ENCODE measurements around the gene AKAP13. TPM values are rescaled to one million over a fixed set of nuclear protein-coding genes. Genes with fewer than 3 reads are reported as not detected.
"Not testable (repeated sequence)": the region's sequence is repeated elsewhere in the genome, so short reads cannot be mapped to it uniquely, and the experiment has no call there.

Gene AKAP13
- total RNA-seq, 2 donors from 2014 or later, result 87.3 to 106 TPM

GRCh38 chr15:85649372-85649771 lies 269.0 kb downstream of the AKAP13 start:
- no peaks in the 10 kb centered on the region for H3K27me3 ChIP-seq
- no peaks in the 10 kb centered on the region for H3K4me1 ChIP-seq
- H3K36me3 ChIP-seq, result peaks cover 4% of the 10 kb centered on the region
- TF ChIP-seq CTCF (IDR thresholded peaks at IDR 0.05), result no peak
- H3K4me3 ChIP-seq, result no peak overlapping the region
- intact Hi-C loops (cut with DNase I), result no loop called here
- no peak overlapping the region for H3K9ac ChIP-seq (ENCODE audit: low read depth in 2 of 2, low read length in 2 of 2)
- H3K27ac ChIP-seq, result peak overlapping the region; percentile 8
- DNase-seq, result no peak
- no peaks in the 10 kb centered on the region for H3K9me3 ChIP-seq

- no peak for TF ChIP-seq CTCF (IDR thresholded peaks at IDR 0.05)
- no peaks in the 10 kb centered on the region for H3K9me3 ChIP-seq
- no peaks in the 10 kb centered on the region for H3K27me3 ChIP-seq
- no peaks in the 10 kb centered on the region for H3K4me1 ChIP-seq
- no peak overlapping the region for H3K27ac ChIP-seq
- no peak for DNase-seq
- no peak overlapping the region for H3K9ac ChIP-seq (ENCODE audit: low read depth in 2 of 2, low read length in 2 of 2)
- peaks cover 4% of the 10 kb centered on the region for H3K36me3 ChIP-seq
- H3K4me3 ChIP-seq, result no peak overlapping the region
- intact Hi-C loops (cut with DNase I), result no loop called here
Observed at GRCh38 chr15:85651548-85651947, 271.1 kb downstream of the AKAP13 start.

GRCh38 chr15:85652457-85652856 lies 272.1 kb downstream of the AKAP13 start:
- no peak overlapping the region for H3K4me3 ChIP-seq
- H3K9me3 ChIP-seq, result no peaks in the 10 kb centered on the region
- H3K27ac ChIP-seq, result no peak overlapping the region
- peaks cover 4% of the 10 kb centered on the region for H3K36me3 ChIP-seq
- intact Hi-C loops (cut with DNase I), result no loop called here
- DNase-seq, result no peak
- TF ChIP-seq CTCF (IDR thresholded peaks at IDR 0.05), result no peak
- H3K4me1 ChIP-seq, result no peaks in the 10 kb centered on the region
- no peak overlapping the region for H3K9ac ChIP-seq (ENCODE audit: low read depth in 2 of 2, low read length in 2 of 2)
- no peaks in the 10 kb centered on the region for H3K27me3 ChIP-seq

- H3K9ac ChIP-seq (ENCODE audit: low read depth in 2 of 2, low read length in 2 of 2), result no peak overlapping the region
- peaks cover 4% of the 10 kb centered on the region for H3K36me3 ChIP-seq
Observed at GRCh38 chr15:85657132-85657531, 276.7 kb downstream of the AKAP13 start.

GRCh38 chr15:85658816-85659215 lies 278.4 kb downstream of the AKAP13 start:
- Histone ChIP-seq H3K27me3 (no peaks in the 10 kb centered on the region), H3K9me3 (no peaks in the 10 kb centered on the region), H3K4me1 (no peaks in the 10 kb centered on the region), H3K36me3 (peaks cover 3% of the 10 kb centered on the region), H3K4me3 (no peak overlapping the region), H3K27ac (no peak overlapping the region), H3K9ac (ENCODE audit: low read depth in 2 of 2, low read length in 2 of 2) (no peak overlapping the region)
- DNase-seq, result no peak
- TF ChIP-seq CTCF (IDR thresholded peaks at IDR 0.05), result no peak
- intact Hi-C loops (cut with DNase I), result no loop called here

More at GRCh38 chr15:85657132-85657531, 276.7 kb downstream of the AKAP13 start:
- no peaks in the 10 kb centered on the region for H3K9me3 ChIP-seq
- no peaks in the 10 kb centered on the region for H3K27me3 ChIP-seq
- no peaks in the 10 kb centered on the region for H3K4me1 ChIP-seq
- no peak overlapping the region for H3K4me3 ChIP-seq
- DNase-seq, result no peak
- intact Hi-C loops (cut with DNase I), result no loop called here
- no peak overlapping the region for H3K27ac ChIP-seq
- TF ChIP-seq CTCF (IDR thresholded peaks at IDR 0.05), result no peak

GRCh38 chr15:85661859-85662258 lies 281.5 kb downstream of the AKAP13 start:
- Histone ChIP-seq H3K27ac (no peak overlapping the region), H3K36me3 (peaks cover 7% of the 10 kb centered on the region), H3K9ac (ENCODE audit: low read depth in 2 of 2, low read length in 2 of 2) (no peak overlapping the region), H3K4me1 (no peaks in the 10 kb centered on the region), H3K4me3 (no peak overlapping the region), H3K27me3 (no peaks in the 10 kb centered on the region), H3K9me3 (no peaks in the 10 kb centered on the region)
- no peak for TF ChIP-seq CTCF (IDR thresholded peaks at IDR 0.05)
- no peak for DNase-seq
- intact Hi-C loops (cut with DNase I), result no loop called here

GRCh38 chr15:85665677-85666076 lies 285.3 kb downstream of the AKAP13 start:
- DNase-seq; H3K9me3 ChIP-seq; intact Hi-C loops (cut with DNase I); H3K4me3 ChIP-seq; H3K27ac ChIP-seq; H3K9ac ChIP-seq (ENCODE audit: low read depth in 2 of 2, low read length in 2 of 2); H3K4me1 ChIP-seq; H3K27me3 ChIP-seq: not testable (repeated sequence)
- H3K36me3 ChIP-seq, result peaks cover 12% of the 10 kb centered on the region
